ENCODE results near the gene RNASE13. TPM values are rescaled to one million over a fixed set of nuclear protein-coding genes. Genes with fewer than 3 reads are reported as not detected.

RNASE13 gene, protein sequence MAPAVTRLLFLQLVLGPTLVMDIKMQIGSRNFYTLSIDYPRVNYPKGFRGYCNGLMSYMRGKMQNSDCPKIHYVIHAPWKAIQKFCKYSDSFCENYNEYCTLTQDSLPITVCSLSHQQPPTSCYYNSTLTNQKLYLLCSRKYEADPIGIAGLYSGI
- not detected in 2 replicates for total RNA-seq

DNA sequence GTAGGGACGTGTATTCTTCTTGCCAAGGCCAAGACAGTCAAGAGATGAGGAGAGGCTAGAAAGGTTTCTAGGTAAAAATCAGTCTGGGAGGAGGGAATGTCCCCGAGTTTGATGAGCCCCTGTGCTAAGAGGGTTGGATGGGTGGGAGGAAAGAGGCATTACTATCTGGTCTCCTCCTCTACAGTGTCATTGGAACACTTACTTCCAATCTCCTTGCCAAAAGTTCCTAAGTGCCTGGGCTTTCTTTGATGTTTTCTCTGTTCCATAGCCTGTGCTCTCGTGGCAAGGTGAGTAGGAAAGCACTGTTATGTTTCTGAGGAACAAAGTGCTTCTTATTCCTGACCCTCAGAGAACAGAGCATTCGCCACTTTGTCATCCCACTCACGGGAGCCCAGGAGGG, at the start of gene RNASE13:
Gene RNASE13 (minus strand): TSS at position 101 of the 400 bp plus-strand sequence. CDS start 519 bp downstream, outside the sequence.

DNA sequence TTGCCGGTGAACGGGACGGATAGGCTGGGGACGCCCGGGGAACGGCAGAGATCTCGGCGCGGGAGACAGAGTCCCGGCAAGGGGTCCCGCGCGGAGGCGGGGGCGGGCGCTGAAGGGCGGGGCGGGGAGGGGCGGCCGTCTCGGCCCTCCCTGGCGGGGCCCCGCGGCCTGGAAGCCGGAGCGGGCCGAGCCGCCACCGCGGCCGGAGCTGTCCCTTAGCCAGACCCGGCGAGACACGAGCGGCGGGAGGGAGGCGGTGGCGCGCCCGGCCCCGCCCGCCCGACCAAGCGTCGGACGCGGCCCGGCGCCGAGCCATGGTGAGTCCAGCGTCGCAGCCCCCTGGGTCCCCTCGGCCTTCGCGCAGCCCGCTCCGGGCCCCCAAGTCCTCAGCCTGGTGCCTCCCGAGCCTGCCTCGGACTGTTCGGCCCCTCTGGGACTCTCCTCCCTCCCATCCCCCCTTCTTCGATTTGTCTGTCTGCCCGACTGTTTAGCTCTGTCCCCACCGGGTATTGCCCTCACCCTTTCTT, 35.5 kb upstream of the RNASE13 start, which contains the start of gene ARHGEF40:
Gene ARHGEF40 (plus strand): TSS at position 222 of the 527 bp plus-strand sequence. CDS start 93 bp downstream, at position 315.

DNA sequence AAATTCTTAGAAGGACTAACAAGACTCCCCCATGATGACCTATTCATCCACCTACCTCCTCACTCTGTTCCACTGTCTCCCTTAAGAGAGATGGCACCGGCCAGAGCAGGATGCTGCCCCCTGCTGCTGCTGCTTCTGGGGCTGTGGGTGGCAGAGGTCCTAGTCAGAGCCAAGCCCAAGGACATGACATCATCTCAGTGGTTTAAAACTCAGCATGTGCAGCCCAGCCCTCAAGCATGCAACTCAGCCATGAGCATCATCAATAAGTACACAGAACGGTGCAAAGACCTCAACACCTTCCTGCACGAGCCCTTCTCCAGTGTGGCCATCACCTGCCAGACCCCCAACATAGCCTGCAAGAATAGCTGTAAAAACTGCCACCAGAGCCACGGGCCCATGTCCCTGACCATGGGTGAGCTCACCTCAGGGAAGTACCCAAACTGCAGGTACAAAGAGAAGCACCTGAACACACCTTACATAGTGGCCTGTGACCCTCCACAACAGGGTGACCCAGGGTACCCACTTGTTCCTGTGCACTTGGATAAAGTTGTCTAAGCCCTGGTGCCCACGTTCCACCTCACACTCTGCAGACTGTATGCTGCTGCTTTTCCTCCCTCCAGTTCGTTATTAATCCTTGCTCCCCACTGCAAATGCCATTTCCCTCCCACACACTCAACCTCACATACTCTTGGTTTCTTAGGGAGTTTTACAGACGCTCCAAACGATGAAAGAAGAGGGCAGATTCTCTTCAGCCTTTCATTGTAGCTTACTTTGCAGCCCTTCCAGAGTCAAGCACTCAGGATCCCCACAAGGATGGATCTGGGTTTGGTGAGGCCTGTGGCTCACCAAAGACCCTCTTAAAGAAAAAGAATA, 23.4 kb upstream of the RNASE13 start, which contains the start of gene RNASE8:
Gene RNASE8 (plus strand): TSS at position 20 of the 873 bp plus-strand sequence. CDS start 71 bp downstream, at position 91.

DNA sequence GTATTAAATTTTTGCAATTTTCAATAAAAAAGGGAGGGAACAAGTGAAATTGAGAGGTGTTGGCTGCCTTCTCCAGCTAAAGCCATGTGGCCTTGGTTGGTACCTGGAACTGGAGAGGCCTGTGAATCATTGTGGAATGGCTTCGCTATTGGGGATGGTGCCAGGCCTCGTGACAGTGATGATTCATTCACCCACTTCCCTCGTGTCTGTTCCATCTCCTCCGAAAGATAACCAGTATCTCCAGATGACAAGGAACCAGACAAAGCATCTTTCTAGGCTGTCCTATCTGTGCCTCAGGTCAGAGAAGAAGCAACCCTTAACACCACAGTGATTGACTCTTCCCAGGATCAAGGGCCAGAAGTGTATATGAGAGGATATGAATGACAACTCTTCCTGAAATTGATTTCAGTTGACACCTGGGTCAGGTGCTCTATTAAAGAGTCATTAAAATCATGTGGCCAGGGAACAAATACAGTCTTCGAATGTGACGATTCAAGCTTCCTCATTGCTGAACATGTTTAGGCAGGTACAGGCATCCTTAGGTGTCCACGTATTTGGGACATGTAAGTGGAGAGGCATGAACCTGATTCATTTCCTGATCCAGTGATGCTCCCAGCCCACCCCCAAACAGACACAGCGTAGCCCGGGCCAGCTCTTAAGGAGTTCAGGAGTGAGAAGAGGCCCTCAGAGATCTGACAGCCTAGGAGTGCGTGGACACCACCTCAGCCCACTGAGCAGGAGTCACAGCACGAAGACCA, 7.2 kb upstream of the RNASE13 start, which contains the start of gene RNASE7:
Gene RNASE7 (plus strand): TSS at position 687 of the 758 bp plus-strand sequence. CDS start 631 bp downstream, outside the sequence.

DNA sequence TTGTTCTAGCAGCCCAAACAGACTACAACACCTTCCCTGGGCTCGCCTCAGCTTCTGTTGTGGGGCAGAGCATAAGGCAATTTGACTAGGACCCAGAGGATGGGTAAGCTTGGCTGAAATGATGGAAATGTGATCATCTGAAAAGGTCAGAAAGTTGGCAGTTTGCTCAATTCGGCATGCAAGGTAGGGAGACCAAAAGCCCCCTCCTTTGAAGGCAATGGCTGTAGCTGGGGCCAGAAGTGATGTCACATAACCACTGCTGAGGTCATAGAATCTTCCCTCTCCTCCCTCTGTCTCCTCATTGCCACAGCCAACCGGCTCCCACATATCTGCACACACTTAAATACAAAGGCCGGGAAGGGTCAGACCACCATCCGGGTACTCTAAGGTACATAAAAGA, 4.7 kb downstream of the RNASE13 start, which contains the start of gene TPPP2:
Gene TPPP2 (plus strand): TSS at position 301 of the 400 bp plus-strand sequence. CDS start 365 bp downstream, outside the sequence.

DNA sequence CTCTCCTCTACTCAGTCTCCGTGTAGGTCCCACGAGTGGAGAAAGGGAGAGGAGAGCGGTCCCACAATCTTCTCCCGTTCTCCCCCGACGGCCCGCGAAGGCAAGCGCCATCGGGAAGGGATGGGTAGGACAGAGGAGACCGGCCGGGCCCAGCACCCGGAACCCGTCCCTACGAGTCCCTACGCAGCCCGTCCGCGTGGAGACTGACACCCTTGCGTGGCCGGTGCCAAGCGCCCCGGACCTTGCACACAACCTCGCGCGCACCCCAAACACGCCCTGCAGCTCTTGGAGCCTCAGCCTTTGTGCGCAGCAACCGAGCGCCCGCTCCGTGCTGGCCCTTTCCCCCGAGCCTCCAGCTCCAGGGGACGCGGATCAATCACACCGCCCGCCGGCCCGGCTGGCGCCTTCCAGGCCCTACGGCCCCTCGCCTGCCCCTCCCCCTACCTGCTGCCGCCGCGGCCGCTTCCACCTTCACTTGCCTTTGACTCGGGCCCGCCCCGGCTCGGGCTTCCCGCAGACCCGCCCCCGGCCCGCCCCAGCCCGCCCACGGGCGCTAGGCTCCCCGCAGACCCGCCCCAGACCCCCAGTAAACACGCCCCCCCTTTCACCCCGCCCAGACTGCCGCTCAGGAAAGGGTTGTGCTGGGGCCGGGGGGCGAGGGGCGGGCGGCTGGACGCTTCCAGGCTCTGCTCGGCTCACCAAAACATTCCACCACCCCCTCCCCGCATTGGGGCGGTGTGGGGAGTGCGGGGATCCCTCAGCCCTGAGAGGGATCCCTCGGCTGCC, 9.8 kb downstream of the RNASE13 start, which contains the start of gene NDRG2:
Gene NDRG2 (minus strand): TSS at position 477 of the 786 bp plus-strand sequence. CDS start 1,746 bp downstream, outside the sequence.

DNA sequence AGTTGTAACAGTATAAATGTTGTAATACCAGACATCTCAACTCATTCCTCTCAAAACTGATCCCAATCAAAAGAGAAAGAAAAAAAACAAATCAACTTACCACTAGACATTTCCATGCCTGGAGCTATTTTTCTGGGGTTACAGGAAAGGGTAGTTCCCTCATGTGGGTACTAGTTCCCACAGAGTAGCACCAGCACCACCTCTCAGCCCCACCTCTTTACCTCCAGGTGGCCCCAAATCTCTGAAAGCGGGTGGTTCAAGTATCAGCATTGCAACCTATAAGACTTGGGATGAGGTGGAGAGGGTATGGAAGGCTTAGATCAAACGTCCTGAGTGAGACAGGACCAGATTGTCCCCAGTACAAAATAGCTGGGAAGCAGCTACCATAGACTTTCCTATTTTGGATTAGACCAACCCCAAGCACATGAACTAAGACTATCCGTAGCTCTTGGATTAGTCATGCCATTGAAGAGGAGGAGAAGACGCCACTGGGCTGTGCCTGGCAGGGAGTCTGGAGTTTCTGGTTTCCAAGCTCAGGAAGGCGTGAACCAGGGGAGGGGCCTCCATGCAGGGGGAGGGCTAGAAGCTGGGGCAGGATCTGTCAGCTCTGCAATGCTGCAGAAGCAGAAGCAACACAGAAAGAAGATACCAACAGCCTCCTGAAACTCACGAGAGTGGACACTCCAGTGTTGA, 35.8 kb downstream of the RNASE13 start, which contains the start of gene SLC39A2:
Gene SLC39A2 (plus strand): TSS at position 620 of the 693 bp plus-strand sequence. CDS start 154 bp downstream, outside the sequence.

DNA sequence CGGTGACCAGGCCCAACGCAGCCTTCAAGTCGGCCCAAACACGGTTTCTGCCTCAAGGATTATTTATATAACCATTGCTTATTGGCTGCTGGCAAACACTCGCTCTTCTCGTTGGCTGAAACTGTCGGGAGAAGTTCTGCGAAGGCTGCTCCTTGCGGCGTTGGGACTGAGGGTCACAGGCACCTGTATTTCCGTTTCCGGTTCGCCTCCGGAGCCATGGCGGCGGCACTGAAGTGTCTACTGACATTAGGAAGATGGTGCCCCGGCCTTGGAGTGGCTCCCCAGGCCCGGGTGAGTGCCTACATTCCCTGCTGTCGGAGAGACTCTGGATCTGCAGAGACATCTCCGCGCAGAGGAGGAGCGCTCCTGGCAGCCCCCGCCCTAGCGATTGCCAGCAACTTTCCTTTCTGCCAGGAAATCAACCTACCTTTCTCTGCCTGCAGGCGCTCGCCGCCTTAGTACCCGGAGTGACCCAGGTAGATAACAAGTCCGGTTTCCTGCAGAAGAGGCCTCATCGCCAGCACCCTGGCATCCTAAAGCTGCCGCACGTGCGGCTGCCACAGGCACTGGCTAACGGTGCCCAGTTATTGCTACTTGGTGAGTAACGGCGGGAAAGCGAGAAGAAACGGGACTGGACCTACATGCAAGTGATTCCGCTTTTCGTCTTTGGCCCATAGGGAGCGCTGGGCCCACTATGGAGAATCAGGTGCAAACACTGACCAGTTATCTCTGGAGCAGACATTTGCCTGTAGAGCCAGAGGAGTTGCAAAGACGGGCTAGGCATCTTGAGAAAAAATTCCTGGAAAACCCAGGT, 44.6 kb downstream of the RNASE13 start, which contains the start of gene METTL17:
Gene METTL17 (plus strand): TSS at position 194 of the 814 bp plus-strand sequence. CDS start 23 bp downstream, at position 217.

Other genes with a start within 250 kb of the RNASE13 start
- gene RNASE1, start 232.0 kb downstream of the RNASE13 start, total RNA-seq = 1.3 TPM in 1 of 2 replicates, not detected in the other
- gene RNASE3, start 143.4 kb downstream of the RNASE13 start, total RNA-seq = not detected in 2 replicates
- not detected in 2 replicates for gene RNASE2, start 79.3 kb downstream of the RNASE13 start, total RNA-seq
- gene METTL17, start 44.8 kb downstream of the RNASE13 start, total RNA-seq = 62.7 and 74.7 TPM in 2 replicates
- not detected in 2 replicates for gene SLC39A2, start 35.5 kb downstream of the RNASE13 start, total RNA-seq
- gene NDRG2, start 9.7 kb downstream of the RNASE13 start, total RNA-seq = 26.8 and 27.2 TPM in 2 replicates
- gene TPPP2, start 4.6 kb downstream of the RNASE13 start, total RNA-seq = not detected in 2 replicates
- gene RNASE7, start 7.6 kb upstream of the RNASE13 start, total RNA-seq = not detected in 2 replicates
- gene RNASE8, start 23.0 kb upstream of the RNASE13 start, total RNA-seq = not detected in 2 replicates
- 32.8 and 38.5 TPM in 2 replicates for gene ARHGEF40, start 35.5 kb upstream of the RNASE13 start, total RNA-seq
- gene ZNF219, start 63.8 kb upstream of the RNASE13 start, total RNA-seq = 8.6 and 17.2 TPM in 2 replicates
- not detected in 2 replicates for gene TMEM253, start 66.3 kb upstream of the RNASE13 start, total RNA-seq
- gene OR5AU1, start 121.3 kb upstream of the RNASE13 start, total RNA-seq = not detected in 2 replicates
- gene HNRNPC, start 234.6 kb upstream of the RNASE13 start, total RNA-seq = 411 and 489 TPM in 2 replicates
- gene RPGRIP1, start 245.3 kb upstream of the RNASE13 start, total RNA-seq = 0.12 and 0.17 TPM in 2 replicates

All from pericardium fibroblast (primary cell).